Measurements from ENCODE around the gene THAP8. TPM values are rescaled to one million over a fixed set of nuclear protein-coding genes. Genes with fewer than 3 reads are reported as not detected.
"Not testable (repeated sequence)": the region's sequence is repeated elsewhere in the genome, so short reads cannot be mapped to it uniquely, and the experiment has no call there.

The THAP8 gene
- total RNA-seq, 4 donors from 2014 or later, result 4.6 to 6.5 (median 6.2) TPM; not detected in 1

GRCh38 chr19:36081894-36082293 lies 27.8 kb upstream of the THAP8 start:
- Histone ChIP-seq H3K36me3 (no peaks in the 10 kb centered on the region), H3K27me3 (no peaks in the 10 kb centered on the region), H3K4me3 (no peak overlapping the region), H3K27ac (no peak overlapping the region), H3K9me3 (no peaks in the 10 kb centered on the region), H3K4me1 (no peaks in the 10 kb centered on the region)
- DNase-seq, result no peak
- TF ChIP-seq POLR2A (IDR thresholded peaks at IDR 0.05) (no peak), CTCF (IDR thresholded peaks at IDR 0.05) (no peak)
- intact Hi-C loops (cut with DNase I; ENCODE audit: low total_unique reads), result no loop called here

GRCh38 chr19:36081385-36081784 lies 27.3 kb upstream of the THAP8 start:
- intact Hi-C loops (cut with DNase I; ENCODE audit: low total_unique reads), result no loop called here
- Histone ChIP-seq H3K4me1 (no peaks in the 10 kb centered on the region), H3K9me3 (no peaks in the 10 kb centered on the region), H3K27me3 (no peaks in the 10 kb centered on the region), H3K27ac (no peak overlapping the region), H3K36me3 (no peaks in the 10 kb centered on the region), H3K4me3 (no peak overlapping the region)
- TF ChIP-seq POLR2A (IDR thresholded peaks at IDR 0.05) (no peak), CTCF (IDR thresholded peaks at IDR 0.05) (no peak)
- no peak for DNase-seq

DNA sequence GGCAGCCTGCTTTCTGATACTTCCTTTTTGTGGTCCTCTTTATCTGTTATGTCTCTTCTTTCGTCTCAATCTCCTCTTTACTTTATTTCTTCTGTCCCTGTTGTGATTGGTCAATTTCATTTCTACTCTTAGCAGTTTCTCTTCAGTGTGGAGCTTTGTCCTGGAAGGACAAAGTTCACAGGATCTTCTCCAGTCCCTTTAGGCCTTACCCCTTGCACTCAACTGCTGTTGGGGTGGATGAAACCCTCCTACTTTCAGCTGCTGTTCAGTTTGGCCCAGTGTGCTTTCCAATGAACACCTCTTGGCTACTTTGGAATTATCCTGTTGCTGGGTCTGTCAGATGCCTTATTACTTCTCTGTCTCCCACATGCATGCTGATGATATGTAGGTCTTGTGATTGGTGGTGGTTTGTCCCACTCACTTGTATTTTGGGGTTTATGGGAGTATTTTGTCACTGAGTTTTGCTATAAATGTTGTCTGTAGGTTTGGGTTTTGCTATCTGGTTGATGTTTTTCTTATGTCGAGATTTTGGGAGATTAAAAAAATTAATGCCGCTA lies 25.4 kb upstream of the THAP8 start:
- Histone ChIP-seq H3K36me3 (no peaks in the 10 kb centered on the region), H3K4me1 (no peaks in the 10 kb centered on the region), H3K27ac (no peak overlapping the region), H3K4me3 (no peak overlapping the region), H3K9me3 (no peaks in the 10 kb centered on the region), H3K27me3 (no peaks in the 10 kb centered on the region)
- TF ChIP-seq POLR2A (IDR thresholded peaks at IDR 0.05) (no peak), CTCF (IDR thresholded peaks at IDR 0.05) (no peak)
- DNase-seq, result no peak
- intact Hi-C loops (cut with DNase I; ENCODE audit: low total_unique reads), result no loop called here

DNA sequence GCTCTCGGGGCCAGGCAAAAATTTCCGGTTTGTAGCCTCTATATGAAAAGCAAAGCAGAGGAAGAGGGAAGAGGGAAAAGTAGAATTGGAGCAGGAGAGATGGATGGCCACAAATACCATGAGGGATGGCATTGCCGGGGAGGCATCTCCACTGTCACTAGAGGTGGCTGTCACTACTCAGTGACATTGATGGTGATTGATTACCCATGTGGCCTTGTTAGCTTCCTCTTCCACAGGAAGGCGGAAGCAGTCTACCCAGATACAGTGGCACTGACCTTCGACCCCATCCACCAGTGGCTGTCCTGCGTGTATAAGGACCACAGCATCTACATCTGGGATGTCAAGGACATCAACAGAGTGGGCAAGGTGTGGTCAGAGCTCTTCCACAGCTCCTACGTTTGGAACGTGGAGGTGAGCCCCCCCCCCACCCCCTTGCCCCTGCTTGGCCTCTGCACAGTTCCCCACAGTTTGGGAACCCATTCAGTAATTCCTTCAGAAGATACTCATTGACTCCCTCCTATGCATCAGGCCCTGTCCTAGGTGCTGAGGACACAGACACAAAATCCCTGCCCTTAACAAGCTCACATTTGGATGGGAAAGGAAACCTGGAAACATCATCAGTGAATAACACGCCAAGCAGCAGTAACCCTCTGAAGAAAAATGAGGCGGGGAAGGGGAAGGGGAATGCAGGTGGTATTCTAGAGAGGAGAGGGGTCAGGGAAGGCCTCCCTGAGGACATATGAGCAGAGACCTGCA lies 19.2 kb upstream of the THAP8 start:
- no peak overlapping the region for H3K4me3 ChIP-seq
- no peaks in the 10 kb centered on the region for H3K4me1 ChIP-seq
- H3K9me3 ChIP-seq, result no peaks in the 10 kb centered on the region
- H3K27ac ChIP-seq, result no peak overlapping the region
- no peaks in the 10 kb centered on the region for H3K36me3 ChIP-seq
- no peak for TF ChIP-seq POLR2A (IDR thresholded peaks at IDR 0.05)
- TF ChIP-seq CTCF (IDR thresholded peaks at IDR 0.05), result no peak
- intact Hi-C loops (cut with DNase I; ENCODE audit: low total_unique reads), result no loop called here
- no peaks in the 10 kb centered on the region for H3K27me3 ChIP-seq
- DNase-seq, result no peak

- intact Hi-C loops (cut with DNase I; ENCODE audit: low total_unique reads), result no loop called here
Measured at GRCh38 chr19:36072081-36072480, 18.0 kb upstream of the THAP8 start.

GRCh38 chr19:36068810-36069499 lies 14.9 kb upstream of the THAP8 start:
- H3K4me3 ChIP-seq; H3K27me3 ChIP-seq; intact Hi-C loops (cut with DNase I; ENCODE audit: low total_unique reads); H3K4me1 ChIP-seq; DNase-seq; H3K9me3 ChIP-seq; H3K36me3 ChIP-seq; H3K27ac ChIP-seq: not testable (repeated sequence)

More at GRCh38 chr19:36072081-36072480, 18.0 kb upstream of the THAP8 start:
- Histone ChIP-seq H3K36me3 (no peaks in the 10 kb centered on the region), H3K4me1 (no peaks in the 10 kb centered on the region), H3K9me3 (no peaks in the 10 kb centered on the region), H3K4me3 (no peak overlapping the region), H3K27ac (no peak overlapping the region), H3K27me3 (no peaks in the 10 kb centered on the region)
- DNase-seq, result no peak
- TF ChIP-seq POLR2A (IDR thresholded peaks at IDR 0.05) (no peak), CTCF (IDR thresholded peaks at IDR 0.05) (no peak)

Measured in uterus (tissue), 4 donors.